AG04450 (cell line): ENCODE results near the gene PTAR1. TPM values are rescaled to one million over a fixed set of nuclear protein-coding genes. Genes with fewer than 3 reads are reported as not detected.

Source experiments
- CTCF ChIA-PET: fragments of 300-600, 350-600 bp; formaldehyde crosslinking; extraction: SDS; loops from one replicate; lab custom pipeline; 2022; ENCODE audit warnings: antibody characterized with exemption, inconsistent platforms; lab: Charles Lee
- POLR2A ChIA-PET: fragments of 350-600 bp; formaldehyde crosslinking; extraction: SDS; loops from one replicate; lab custom pipeline; 2021; ENCODE audit warnings: antibody characterized with exemption, inconsistent platforms; lab: Yijun Ruan, JAX
- DNase-seq: peaks from one replicate; pipeline ENCODE4 v3.0.0-alpha.2; 2011; ENCODE audit warnings: low read depth, low spot score
- H3K27ac ChIP-seq: one replicate; pipeline ENCODE4 v1.5.1; 2012; ENCODE audit warnings: low read depth, low read length, control low read depth
- H3K27me3 ChIP-seq: one replicate; pipeline ENCODE4 v1.6.0; 2012; ENCODE audit warnings: low read length; ENCODE audit not compliant: control insufficient read depth, insufficient read depth
- H3K4me3 ChIP-seq: 2 replicates; pipeline ENCODE4 v1.5.1; 2011; ENCODE audit warnings: mild to moderate bottlenecking, low read depth, low read length, control low read depth
- H3K9me3 ChIP-seq: 2 replicates; pipeline ENCODE4 v1.5.1; 2012; ENCODE audit warnings: low read length; ENCODE audit not compliant: control insufficient read depth, insufficient read depth
- polyA plus RNA-seq: library from polyadenylated mRNA; depleted of rRNA; stranded (reverse); fragments of >200 nt; gene quantifications from 2 replicates; pipeline ENCODE4 v1.2.3, GENCODE V29; 2011
- TF ChIP-seq, protein P1 (sequence below): IDR thresholded peaks from 2 replicates; pipeline ENCODE4 v1.5.1; 2011; ENCODE audit warnings: low read depth, low read length, control low read depth, inconsistent platforms

PTAR1 gene
- polyA plus RNA-seq, 1 experiment, result 23.9 TPM

DNA sequence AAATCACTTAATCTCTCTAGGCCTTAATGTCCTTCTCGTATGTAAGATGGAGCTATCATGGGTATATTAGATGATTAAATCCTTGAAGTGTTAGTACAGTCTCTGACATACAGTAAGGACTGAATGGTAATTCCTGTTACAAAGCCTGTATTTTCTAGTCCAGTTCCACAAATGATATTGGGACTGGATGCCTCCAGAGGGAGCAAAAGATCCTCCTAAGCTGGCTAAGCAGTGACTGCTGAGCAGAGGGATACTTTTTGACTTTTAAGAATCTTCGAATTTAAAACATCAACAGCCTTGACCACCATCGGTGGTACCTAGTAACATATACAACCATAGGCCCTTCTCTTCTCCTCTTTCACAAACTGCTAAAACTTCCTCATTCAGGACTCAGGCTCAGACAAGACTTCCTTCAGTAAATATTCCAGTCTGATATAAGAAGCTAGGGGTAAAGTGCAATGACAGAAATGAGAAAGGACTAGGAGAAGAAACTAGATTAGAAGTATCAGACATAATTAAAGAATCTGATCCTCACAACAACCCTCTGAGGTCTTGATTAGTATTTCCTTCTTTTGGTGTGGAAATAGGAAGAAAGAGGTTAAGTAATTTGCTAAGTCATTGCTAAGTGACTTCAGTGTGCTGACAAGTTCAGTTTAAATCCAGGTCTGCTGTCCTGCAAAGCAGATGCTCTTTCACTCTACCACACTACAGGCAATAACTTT, 13.9 kb downstream of the PTAR1 start:
- no peak for DNase-seq
- no peak overlapping the region for H3K27ac ChIP-seq
- CTCF ChIA-PET, result interaction anchor here (0.6 to 5.1 kb wide), 14 partner anchors 9 to 366 kb away, joined by 3 to 32 read pairs (median 4); partner anchors contain the start of gene APBA1
- H3K9me3 ChIP-seq, result no peaks in the 10 kb centered on the region
- H3K27me3 ChIP-seq, result no peaks in the 10 kb centered on the region
- TF ChIP-seq, protein P1, sequence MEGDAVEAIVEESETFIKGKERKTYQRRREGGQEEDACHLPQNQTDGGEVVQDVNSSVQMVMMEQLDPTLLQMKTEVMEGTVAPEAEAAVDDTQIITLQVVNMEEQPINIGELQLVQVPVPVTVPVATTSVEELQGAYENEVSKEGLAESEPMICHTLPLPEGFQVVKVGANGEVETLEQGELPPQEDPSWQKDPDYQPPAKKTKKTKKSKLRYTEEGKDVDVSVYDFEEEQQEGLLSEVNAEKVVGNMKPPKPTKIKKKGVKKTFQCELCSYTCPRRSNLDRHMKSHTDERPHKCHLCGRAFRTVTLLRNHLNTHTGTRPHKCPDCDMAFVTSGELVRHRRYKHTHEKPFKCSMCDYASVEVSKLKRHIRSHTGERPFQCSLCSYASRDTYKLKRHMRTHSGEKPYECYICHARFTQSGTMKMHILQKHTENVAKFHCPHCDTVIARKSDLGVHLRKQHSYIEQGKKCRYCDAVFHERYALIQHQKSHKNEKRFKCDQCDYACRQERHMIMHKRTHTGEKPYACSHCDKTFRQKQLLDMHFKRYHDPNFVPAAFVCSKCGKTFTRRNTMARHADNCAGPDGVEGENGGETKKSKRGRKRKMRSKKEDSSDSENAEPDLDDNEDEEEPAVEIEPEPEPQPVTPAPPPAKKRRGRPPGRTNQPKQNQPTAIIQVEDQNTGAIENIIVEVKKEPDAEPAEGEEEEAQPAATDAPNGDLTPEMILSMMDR, result peak; percentile 45
- POLR2A ChIA-PET, result no interaction called here
- H3K4me3 ChIP-seq, result no peak overlapping the region

DNA sequence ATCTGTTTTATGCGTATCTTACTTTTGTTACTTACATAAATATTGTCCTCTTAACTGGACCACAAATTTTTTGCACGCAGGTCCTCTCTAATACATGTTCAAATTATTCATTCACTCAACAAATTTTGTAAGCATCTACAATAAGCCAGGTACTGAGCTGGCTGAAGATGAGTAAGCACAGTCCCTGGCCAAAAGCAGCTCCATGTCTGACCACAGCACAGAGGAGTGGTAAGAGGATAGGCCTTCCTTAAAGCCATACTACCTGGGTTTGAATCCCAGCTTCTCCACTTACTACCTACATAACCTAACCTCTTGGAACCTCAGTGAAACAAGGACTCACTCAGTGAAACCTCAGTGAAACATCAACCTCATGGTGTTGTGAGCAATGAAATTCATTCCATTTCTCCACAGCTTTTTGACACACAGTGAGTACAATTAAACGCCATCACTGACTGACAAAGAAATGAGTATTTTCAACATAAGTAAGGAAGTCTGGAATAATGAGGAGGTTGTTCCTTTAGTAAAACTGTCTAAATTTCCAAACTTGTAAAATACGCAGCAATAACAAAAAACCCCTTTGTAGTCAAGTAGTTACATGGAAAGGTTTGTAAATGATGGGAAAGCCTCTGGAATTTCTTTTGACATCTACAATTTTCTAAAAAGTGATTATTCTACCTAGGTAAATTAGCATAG, 15.0 kb downstream of the PTAR1 start:
- Histone ChIP-seq H3K27me3 (no peaks in the 10 kb centered on the region), H3K9me3 (no peaks in the 10 kb centered on the region), H3K27ac (no peak overlapping the region), H3K4me3 (no peak overlapping the region)
- DNase-seq, result no peak
- CTCF ChIA-PET, result interaction anchor here (0.6 to 5.1 kb wide), 10 partner anchors 8 to 176 kb away, joined by 3 to 32 read pairs (median 4); partner anchors contain the start of gene APBA1
- TF ChIP-seq, protein P1, result no peak
- POLR2A ChIA-PET, result no interaction called here

DNA sequence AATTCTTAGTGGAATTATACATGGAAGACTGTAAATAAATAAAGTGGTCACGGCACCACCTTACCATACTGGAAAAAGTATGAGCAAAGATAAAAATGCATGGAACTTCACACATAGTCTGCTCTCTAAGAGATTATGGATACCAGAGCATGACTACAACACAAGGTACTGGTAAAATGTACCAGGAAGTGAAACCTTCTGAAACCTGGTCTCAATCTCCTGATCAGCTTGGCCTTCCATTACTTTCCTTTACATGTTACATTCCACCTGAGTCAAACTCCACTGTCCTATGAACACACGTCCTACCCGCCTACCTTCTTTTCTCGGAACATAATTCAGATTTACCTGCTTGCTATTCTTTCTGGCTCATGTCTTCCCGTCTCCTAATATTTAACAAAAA, 15.9 kb downstream of the PTAR1 start:
- TF ChIP-seq, protein P1, result no peak
- H3K9me3 ChIP-seq, result no peaks in the 10 kb centered on the region
- no peak for DNase-seq
- no peaks in the 10 kb centered on the region for H3K27me3 ChIP-seq
- POLR2A ChIA-PET, result no interaction called here
- CTCF ChIA-PET, result interaction anchor here (1.5 kb wide), 1 partner anchor 176 kb away, joined by 4 read pairs; no protein-coding TSS in a partner anchor
- H3K4me3 ChIP-seq, result no peak overlapping the region
- no peak overlapping the region for H3K27ac ChIP-seq

DNA sequence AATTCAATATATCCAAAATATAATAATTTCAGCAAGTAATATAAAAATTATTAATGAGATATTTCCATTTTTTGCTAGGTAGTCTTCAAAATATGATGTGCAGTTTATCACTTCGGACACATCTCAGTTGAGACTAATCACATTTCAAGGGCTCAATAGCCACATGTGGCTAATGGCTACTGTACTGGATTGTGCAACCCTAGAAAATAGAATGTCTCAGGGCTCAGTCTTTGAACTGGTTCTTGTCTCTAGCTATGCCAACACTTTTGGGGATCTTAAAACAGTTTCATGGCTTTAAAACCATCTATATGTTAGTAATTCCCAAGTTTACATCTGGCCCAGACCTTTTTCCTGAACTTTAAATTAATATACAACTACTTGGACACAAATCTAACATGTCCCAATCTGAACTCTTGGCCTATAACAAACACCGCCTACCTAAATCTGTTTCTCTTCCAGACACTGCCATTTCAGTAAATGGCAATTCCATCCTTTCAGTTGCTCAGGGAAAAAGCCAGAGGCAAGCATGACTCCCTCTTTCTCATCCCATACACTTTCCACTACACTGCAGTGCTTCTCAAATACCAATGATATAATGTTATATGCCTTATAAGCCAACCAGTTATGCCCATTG, 18.8 kb downstream of the PTAR1 start:
- TF ChIP-seq, protein P1, result no peak
- DNase-seq, result no peak
- H3K9me3 ChIP-seq, result no peaks in the 10 kb centered on the region
- CTCF ChIA-PET, result interaction anchor here (1.9 kb wide), 1 partner anchor 68 kb away, joined by 10 read pairs; no protein-coding TSS in a partner anchor
- POLR2A ChIA-PET, result no interaction called here
- no peaks in the 10 kb centered on the region for H3K27me3 ChIP-seq
- H3K27ac ChIP-seq, result no peak overlapping the region
- H3K4me3 ChIP-seq, result no peak overlapping the region
